HG03442 (cell line): ENCODE results near the gene AANAT.

Experiments used
- ATAC-seq: cut with Tn5 transposase; IDR thresholded peaks from one replicate; pipeline ENCODE4 v1.9.1; 2021; ENCODE audit warnings: mild to moderate bottlenecking, moderate library complexity; ENCODE audit not compliant: unreplicated experiment

The AANAT gene

DNA sequence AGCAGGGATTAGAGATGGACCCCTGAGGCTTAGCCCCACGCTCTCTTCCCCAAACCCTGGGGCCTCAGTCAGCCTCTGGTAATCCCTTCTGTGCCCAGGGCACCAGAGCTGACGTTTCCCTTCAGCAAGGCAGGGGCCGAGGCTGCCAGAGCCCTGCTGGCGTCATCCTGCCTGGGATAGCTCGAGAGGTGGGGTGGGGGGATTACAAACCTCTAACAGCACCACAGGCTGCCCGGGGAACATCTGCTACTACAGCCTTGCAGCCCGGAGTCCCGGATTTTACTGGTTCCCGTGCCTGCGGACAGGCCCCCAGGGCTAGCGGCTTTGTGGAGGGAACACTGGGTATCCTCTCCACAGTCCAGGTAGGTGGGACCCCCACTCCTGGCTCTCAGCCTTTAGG is at the start of gene AANAT:
TSS of gene AANAT (plus strand) at position 238 of the 400 bp plus-strand sequence. CDS start 1,144 bp downstream, outside the sequence.
- ATAC-seq: no peak

DNA sequence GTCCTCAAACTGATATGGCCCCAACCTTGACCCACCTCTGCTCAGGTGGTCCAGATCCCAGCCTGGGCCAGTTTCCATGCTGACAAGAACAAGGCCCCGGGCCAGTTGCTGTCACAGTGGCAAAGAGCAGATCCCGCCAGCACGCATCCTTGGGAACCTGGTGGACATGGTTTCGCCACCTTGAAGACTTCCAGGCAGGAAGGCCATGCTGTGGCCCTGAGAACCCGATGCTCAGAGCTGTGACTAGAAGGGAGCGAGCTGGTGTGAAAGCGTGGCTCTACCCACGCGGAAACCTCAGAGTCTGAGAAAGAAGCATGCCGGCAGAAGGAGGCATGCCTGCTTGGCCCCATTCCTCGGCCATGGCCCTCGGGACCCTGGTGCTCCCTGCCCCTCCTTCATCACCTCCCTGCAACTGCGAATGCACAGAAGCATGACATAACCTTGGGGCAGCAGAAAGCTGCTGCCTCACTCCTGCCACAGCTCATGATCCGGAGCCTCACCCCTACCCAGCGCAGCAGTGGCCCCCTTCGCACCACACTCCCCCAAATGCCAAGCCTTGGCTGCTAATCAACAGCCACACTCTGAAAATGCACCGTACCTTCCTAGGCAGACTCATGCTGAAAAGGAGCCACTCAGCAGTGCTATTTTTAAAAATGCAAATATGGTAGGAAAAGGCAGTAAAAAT is 47.7 kb upstream of the AANAT start:
- no peak for ATAC-seq

DNA sequence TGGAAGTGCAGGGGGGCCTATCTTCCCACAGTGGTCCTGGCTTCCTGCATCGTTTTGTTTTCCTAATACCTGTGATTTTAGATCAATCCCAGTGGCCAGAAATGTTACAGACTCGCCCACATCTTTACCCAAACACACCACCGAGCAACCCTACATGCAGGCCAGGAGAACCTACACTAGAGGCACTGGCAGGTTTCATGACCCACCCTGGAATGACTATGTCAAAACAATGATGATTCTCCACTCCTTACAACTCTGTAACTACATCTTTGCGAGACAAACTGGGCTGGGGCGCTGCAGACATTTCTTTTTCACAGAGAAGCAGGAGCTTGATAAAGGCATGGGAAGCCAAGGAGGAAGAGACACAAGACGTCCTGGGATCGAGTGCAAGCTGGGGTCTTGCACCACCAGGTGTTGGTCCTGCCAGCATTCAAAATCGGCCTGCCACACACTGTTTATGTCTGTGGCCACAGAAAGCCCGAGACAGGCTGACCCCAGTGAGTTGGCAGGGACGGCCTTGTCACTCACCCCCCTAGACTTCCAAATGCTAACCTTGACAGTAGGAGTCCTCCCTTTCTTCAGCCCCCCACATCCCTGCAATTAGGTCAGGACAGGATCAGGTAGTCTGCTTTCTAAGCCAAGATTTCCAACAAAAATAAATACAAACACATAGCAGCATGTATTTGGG is 46.9 kb upstream of the AANAT start:
- no peak for ATAC-seq

- ATAC-seq: no peak
These were observed 46.4 kb upstream of the AANAT start for GRCh38 chr17:76421044-76421407.

DNA sequence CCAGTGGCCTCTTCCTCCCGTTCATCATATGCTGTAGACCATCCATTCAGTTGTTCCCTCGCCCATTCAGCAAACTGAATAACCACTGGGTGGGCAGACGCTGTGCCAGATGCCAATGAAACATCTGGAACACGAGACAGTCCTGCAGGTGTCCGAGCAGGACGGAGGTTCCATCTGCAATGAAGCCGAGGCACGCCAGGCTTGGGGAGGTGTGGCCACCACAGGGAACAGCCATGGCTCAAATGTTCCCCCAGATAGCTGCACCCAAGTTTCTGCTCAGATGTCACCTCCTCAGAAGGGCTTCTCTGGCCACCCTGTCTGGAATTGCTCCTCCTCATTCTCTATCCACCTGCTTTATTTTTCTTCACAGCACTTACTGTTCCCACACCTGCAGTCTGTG is 45.0 kb upstream of the AANAT start:
- ATAC-seq: no peak

DNA sequence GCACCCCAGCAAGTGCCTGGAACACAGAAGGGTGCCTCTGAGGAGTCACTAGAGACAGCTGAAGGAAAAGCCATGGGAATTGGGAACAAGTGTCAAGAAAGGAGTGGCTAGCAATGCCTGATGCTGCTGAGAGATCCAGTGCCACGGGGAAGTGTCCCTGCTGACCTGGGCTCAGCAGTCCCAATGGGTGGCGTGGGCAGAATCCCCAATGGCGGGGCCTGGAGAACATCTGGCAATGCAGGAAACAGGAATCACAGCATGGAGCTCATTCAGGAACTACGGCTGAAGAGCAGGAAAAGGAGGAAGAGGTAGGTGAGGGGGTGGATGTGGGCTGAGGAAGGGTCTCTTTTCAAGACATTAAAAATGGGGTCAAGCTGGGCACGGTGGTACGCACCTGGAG is 44.5 kb upstream of the AANAT start:
- ATAC-seq: no peak

GRCh38 chr17:76426853-76427252 is 40.5 kb upstream of the AANAT start:
- ATAC-seq: no peak

DNA sequence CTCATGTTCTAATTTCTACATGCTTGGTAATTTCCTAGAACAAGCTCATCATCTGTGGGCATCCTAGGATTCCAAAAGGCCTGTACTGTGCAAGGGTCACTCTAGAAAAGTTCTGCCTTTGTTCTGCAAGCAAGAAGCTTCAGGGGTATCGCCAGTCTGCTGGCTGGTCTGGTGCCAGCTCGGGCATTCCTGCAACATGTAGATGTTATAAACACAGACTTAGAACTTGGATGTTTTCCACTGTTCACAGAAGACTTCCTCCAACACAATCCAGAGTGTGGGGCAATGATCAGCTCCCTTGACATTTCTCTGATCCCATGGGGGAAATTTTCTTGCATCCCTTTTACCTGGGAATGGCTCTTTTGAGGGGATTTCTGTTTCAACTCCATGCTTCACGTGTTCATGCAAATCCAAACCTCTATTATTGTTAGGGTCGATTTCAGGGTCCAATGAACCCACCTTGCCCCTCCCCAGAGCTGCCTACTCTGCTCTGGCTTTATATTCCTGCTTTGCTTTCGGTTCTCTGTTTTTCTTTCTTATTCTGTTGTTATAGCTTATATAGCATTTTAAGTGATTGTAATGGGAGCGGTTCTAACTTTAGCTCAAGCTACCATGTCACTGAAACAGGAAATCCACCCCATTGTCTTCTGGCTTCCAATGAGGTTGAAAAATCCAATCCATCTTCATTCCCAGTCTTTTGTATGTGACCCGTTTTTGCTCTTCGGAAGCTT is 39.7 kb upstream of the AANAT start:
- no peak for ATAC-seq

GRCh38 chr17:76428511-76428910 is 38.9 kb upstream of the AANAT start:
- ATAC-seq: no peak

DNA sequence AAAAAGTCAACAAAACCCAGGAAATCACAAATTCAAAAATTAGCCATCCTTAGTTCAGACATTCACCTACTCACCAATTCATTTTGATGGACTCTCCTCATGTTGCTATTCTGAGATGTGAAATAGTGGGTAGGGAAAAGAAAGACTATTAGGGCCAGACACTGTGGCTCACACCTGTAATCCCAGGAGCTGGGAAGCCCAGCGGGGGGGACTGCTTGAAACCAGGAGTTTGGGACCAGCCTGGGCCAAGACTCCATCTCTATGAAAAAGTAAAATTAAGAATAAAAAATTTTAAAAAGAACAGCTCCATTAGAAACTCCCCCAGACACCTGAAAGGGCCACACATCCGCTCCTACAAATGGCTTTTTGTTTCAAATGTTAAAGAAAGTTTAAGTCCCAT is 35.9 kb upstream of the AANAT start:
- no peak for ATAC-seq

- no peak for ATAC-seq
These were observed 35.4 kb upstream of the AANAT start for GRCh38 chr17:76432004-76432403.

GRCh38 chr17:76432712-76433336 is 34.6 kb upstream of the AANAT start:
- ATAC-seq: no peak

DNA sequence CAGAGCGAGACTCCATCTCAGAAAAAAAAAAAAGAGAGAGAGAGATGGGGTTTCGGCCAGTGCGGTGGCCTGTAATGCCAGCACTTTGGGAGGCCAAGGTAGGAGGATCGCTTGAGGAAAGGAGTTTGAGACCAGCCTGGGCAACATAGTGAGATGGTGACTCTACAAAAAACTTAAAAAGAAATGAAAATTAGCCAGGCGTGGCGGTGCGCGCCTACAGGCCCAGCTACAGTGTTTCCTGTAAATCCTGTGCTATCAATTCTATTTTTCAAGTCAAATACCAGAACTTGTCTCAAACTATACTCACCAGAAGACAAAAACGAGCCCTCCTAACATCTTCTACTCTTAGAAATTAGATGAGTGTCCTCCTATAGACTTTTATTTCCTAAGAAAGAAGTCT is 33.7 kb upstream of the AANAT start:
- no peak for ATAC-seq

- ATAC-seq: no peak
These were observed 32.5 kb upstream of the AANAT start for GRCh38 chr17:76434870-76435269.

GRCh38 chr17:76435751-76436150 is 31.7 kb upstream of the AANAT start:
- no peak for ATAC-seq

GRCh38 chr17:76437467-76438402 is 29.7 kb upstream of the AANAT start:
- ATAC-seq: no peak

GRCh38 chr17:76438906-76439305 is 28.5 kb upstream of the AANAT start:
- ATAC-seq: no peak

GRCh38 chr17:76439314-76439928 is 28.0 kb upstream of the AANAT start:
- ATAC-seq: no peak

DNA sequence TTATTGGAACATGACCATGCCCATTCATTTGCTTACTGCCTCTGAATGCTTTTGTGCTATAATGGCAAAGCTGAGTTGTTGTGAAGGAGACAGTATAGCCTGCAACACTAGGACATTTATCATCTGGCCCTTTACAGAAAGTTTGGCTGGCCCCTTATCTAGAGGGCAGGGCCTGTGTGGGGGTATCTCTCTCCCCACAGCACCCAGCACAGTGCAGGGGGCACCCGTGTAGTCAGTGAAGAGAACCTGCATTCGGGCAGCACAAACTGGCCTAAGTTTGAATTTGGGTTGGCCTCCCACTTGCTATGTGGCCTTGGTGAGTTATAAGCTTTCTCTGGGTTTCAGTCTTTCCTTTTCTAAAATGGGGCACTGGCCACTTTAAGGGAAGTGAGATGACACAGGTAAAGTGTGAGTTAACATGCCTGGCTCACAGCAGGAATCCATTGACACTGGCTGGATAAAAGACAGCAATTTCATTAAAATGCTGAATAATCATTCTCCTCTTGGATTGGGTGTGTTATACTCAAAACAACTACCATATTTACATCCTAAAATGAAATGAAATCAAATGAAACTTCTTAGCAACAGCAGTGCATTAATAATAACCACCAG is 26.5 kb upstream of the AANAT start:
- no peak for ATAC-seq
